NCI-H82 (cell line): ENCODE data around the gene POM121.
"Not testable (repeated sequence)": the region's sequence is repeated elsewhere in the genome, so short reads cannot be mapped to it uniquely, and the experiment has no call there.

Experiments
- DNase-seq: peaks from one replicate; lab custom pipeline; 2025; lab: John Stamatoyannopoulos, UW

The POM121 gene

GRCh38 chr7:72924733-72925545 lies at the start of gene POM121:
Gene POM121 (plus strand): TSS chr7:72925095. CDS start chr7:72925122, 27 bp downstream.
- DNase-seq = peak; percentile 85

- DNase-seq = peak; percentile 91
Measured at GRCh38 chr7:72879079-72879736, 45.7 kb upstream of the POM121 start.

GRCh38 chr7:72879737-72880215 lies 45.1 kb upstream of the POM121 start:
- DNase-seq = peak; percentile 53

DNA sequence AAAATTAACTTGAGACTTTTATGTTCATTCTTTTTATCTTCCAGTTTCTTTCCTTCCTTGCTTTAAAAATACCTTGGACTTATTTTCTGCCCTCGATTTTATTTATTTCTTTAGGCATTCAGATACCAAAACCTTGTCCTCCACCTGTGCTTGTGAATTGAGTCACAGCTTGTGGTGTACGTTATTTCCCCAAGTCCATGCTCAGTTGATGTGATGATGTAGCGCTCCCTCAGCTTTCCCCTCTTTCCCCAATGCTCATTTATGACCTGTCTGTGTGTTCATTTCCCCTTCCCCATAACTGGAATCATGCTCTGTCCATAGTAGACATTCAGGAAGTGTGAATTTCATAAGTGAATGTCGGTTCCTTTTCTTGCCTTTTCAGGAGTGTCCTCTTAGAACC lies 33.1 kb upstream of the POM121 start:
- not testable (repeated sequence) for DNase-seq

GRCh38 chr7:72904740-72905139 lies 20.2 kb upstream of the POM121 start:
- DNase-seq = not testable (repeated sequence)

- not testable (repeated sequence) for DNase-seq
Measured at GRCh38 chr7:72908422-72908821, 16.5 kb upstream of the POM121 start.

GRCh38 chr7:72911395-72911794 lies 13.5 kb upstream of the POM121 start:
- DNase-seq = not testable (repeated sequence)

- DNase-seq = not testable (repeated sequence)
Measured at GRCh38 chr7:72913750-72914149, 11.1 kb upstream of the POM121 start.

GRCh38 chr7:72914756-72915525 lies 10.0 kb upstream of the POM121 start:
- DNase-seq = peak; percentile 55

DNA sequence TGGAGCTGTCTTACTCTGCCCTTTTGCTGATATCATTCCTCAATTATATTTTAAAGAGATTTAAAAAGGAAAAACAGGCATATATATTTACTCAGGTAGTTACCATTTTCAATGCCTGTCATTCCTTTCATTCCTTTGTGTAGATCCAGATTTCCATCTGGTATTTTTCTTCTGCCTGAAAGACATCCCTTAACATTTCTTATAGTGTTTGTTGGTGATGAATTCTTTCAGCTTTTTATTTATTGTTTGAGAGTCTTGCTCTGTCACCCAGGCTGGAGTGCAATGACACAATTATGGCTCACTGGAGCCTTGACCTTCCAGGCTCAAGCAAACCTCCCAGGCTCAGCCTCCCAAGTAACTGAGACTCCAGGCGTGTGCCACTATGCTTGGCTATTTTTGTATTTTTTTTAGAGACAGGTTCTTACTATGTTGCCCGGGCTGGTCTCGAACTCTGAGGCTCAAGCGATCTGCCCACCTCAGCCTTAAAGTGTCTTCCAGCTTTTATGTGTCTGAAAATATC lies 5.6 kb upstream of the POM121 start:
- DNase-seq = no peak

GRCh38 chr7:72924386-72924732 lies 536 bp upstream of the POM121 start:
- DNase-seq = no peak

- DNase-seq = peak; percentile 90
Measured at GRCh38 chr7:72925546-72926120, 738 bp downstream of the POM121 start.

- DNase-seq = not testable (repeated sequence)
Measured at GRCh38 chr7:72927791-72928190, 2.9 kb downstream of the POM121 start.

- DNase-seq = not testable (repeated sequence)
Measured at GRCh38 chr7:72928216-72928615, 3.3 kb downstream of the POM121 start.

- DNase-seq = not testable (repeated sequence)
Measured at GRCh38 chr7:72942022-72942705, 17.3 kb downstream of the POM121 start.

GRCh38 chr7:72942956-72943355 lies 18.1 kb downstream of the POM121 start:
- not testable (repeated sequence) for DNase-seq

GRCh38 chr7:72944937-72945336 lies 20.0 kb downstream of the POM121 start:
- DNase-seq = not testable (repeated sequence)

GRCh38 chr7:72945597-72945996 lies 20.7 kb downstream of the POM121 start:
- DNase-seq = not testable (repeated sequence)

DNA sequence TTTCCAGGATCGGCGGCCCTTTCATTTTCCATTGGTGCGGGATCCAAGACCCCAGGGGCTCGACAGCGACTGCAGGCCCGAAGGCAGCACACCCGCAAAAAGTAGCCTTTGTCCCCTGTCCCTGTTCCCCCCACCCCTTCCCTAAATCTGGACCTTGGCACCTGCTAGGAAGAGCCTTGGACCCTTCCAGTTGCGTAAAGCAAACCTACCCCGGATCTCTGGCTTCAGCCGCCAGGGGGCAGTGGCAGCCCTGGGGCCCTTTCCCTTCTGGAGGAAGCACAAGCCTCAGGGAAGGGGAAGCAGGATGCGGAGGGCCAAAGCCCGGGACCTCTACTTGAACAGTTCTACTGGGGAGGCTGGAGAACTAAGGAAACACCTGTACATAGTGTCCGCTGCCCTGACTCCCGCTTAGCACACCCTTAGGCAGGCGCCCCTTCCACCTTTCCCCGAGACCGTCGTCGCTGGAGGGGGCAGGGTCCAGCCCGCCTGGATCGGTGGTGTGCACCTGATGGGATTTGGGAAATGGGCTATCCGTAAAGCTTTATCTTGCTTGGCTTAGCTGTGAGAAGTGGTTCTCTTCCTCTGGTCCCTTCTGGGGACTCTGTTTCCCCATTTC lies 21.3 kb downstream of the POM121 start:
- DNase-seq = not testable (repeated sequence)

- not testable (repeated sequence) for DNase-seq
Measured at GRCh38 chr7:72948714-72949113, 23.8 kb downstream of the POM121 start.

GRCh38 chr7:72949276-72949675 lies 24.4 kb downstream of the POM121 start:
- not testable (repeated sequence) for DNase-seq
